Smooth muscle cell (in vitro differentiated cells): ENCODE measurements around the gene TBC1D17. TPM values are rescaled to one million over a fixed set of nuclear protein-coding genes. Genes with fewer than 3 reads are reported as not detected.

Experiments used
- DNase-seq: peaks from one replicate; lab custom pipeline; 2025; ENCODE audit not compliant: unreplicated experiment; lab: John Stamatoyannopoulos, UW
- H2AFZ ChIP-seq: fragments of 200-600 bp; sonication (generic); 2 replicates; pipeline ENCODE4 v1.6.0; 2016; ENCODE audit warnings: antibody characterized with exemption, low read depth, mild to moderate bottlenecking
- H3F3A ChIP-seq: fragments of 200-600 bp; sonication (generic); 2 replicates; pipeline ENCODE4 v1.6.0; 2017; ENCODE audit warnings: antibody characterized with exemption, low read depth
- H3K27ac ChIP-seq: fragments of 200-600 bp; sonication (generic); 2 replicates; pipeline ENCODE4 v1.5.1; 2016; ENCODE audit warnings: low read depth, mild to moderate bottlenecking
- H3K27me3 ChIP-seq: fragments of 200-600 bp; sonication (generic); 2 replicates; pipeline ENCODE4 v1.6.1; 2016; ENCODE audit warnings: low read depth, mild to moderate bottlenecking
- H3K36me3 ChIP-seq: fragments of 200-600 bp; sonication (generic); 2 replicates; pipeline ENCODE4 v1.5.1; 2016; ENCODE audit warnings: low read depth
- H3K4me1 ChIP-seq: fragments of 200-600 bp; sonication (generic); 2 replicates; pipeline ENCODE4 v1.5.1; 2016; ENCODE audit warnings: low read depth
- H3K4me2 ChIP-seq: fragments of 200-600 bp; sonication (generic); 2 replicates; pipeline ENCODE4 v1.6.0; 2016; ENCODE audit warnings: mild to moderate bottlenecking
- H3K4me3 ChIP-seq: fragments of 200-600 bp; sonication (generic); 2 replicates; pipeline ENCODE4 v1.5.1; 2016; ENCODE audit warnings: mild to moderate bottlenecking
- H3K79me2 ChIP-seq: fragments of 200-600 bp; sonication (generic); 2 replicates; pipeline ENCODE4 v1.6.0; 2016; ENCODE audit warnings: low read depth, mild to moderate bottlenecking
- H3K9ac ChIP-seq: fragments of 200-600 bp; sonication (generic); 2 replicates; pipeline ENCODE4 v1.6.0; 2016; ENCODE audit warnings: low read depth
- H3K9me3 ChIP-seq: fragments of 200-600 bp; sonication (generic); replicated peaks from 2 replicates; pipeline ENCODE4 v1.5.1; 2016; ENCODE audit warnings: low read depth
- H4K20me1 ChIP-seq: fragments of 200-600 bp; sonication (generic); 2 replicates; pipeline ENCODE4 v1.6.0; 2016; ENCODE audit warnings: low read depth
- CTCF ChIP-seq: fragments of 200-600 bp; sonication (generic); IDR thresholded peaks from 2 replicates; pipeline ENCODE4 v1.5.1; 2017; ENCODE audit warnings: borderline replicate concordance, mild to moderate bottlenecking, antibody characterized with exemption; ENCODE audit not compliant: insufficient read depth, poor library complexity, severe bottlenecking
- WGBS: methylation state at CpG from one replicate; pipeline ENCODE4 v1.1.7; 2016; ENCODE audit warnings: low lambda C conversion rate; 5-methylcytosine and 5-hydroxymethylcytosine counted together
- polyA plus RNA-seq: library from polyadenylated mRNA; unstranded; fragments of >200 nt; fragmentation: Nextera tagmentation; extraction: Ambion mirVana; gene quantifications from 2 replicates; pipeline ENCODE4 v1.2.1, GENCODE V29; 2016
- total RNA-seq: library from RNA; depleted of rRNA; stranded (reverse); fragments of >200 nt; gene quantifications from 2 replicates; pipeline ENCODE4 v1.2.3, GENCODE V29; 2014

Gene TBC1D17
- total and polyA plus RNA-seq, 2 experiments from 2014 or later, result 9.2 to 41.8 TPM

GRCh38 chr19:49835562-49835961 is 41.9 kb upstream of the TBC1D17 start:
- Histone ChIP-seq H3K27ac (no peak overlapping the region), H3K27me3 (no peaks in the 10 kb centered on the region), H3K4me2 (no peak overlapping the region), H3K9me3 (no peaks in the 10 kb centered on the region), H3K9ac (no peak overlapping the region), H3K36me3 (peaks cover 8% of the 10 kb centered on the region), H3K4me1 (no peaks in the 10 kb centered on the region), H2AFZ (no peak overlapping the region), H4K20me1 (peaks cover 4% of the 10 kb centered on the region), H3F3A (no peaks in the 10 kb centered on the region), H3K4me3 (no peak overlapping the region), H3K79me2 (no peaks in the 10 kb centered on the region)
- DNase-seq, result no peak
- no peak for TF ChIP-seq CTCF
- 98% methylated on average over 10 of the region's 12 CpGs for WGBS

GRCh38 chr19:49836176-49837008 is 41.1 kb upstream of the TBC1D17 start:
- H3K79me2 ChIP-seq, result no peaks in the 10 kb centered on the region
- peak overlapping the region; percentile 12 for H3K9ac ChIP-seq
- no peak for DNase-seq
- 88% methylated on average over 19 of the region's 20 CpGs for WGBS
- H3K4me1 ChIP-seq, result no peaks in the 10 kb centered on the region
- no peaks in the 10 kb centered on the region for H3K27me3 ChIP-seq
- H3K9me3 ChIP-seq, result no peaks in the 10 kb centered on the region
- H2AFZ ChIP-seq, result no peak overlapping the region
- TF ChIP-seq CTCF, result no peak
- no peak overlapping the region for H3K4me2 ChIP-seq
- no peak overlapping the region for H3K4me3 ChIP-seq
- peak overlapping the region; percentile 41 for H3K27ac ChIP-seq
- H4K20me1 ChIP-seq, result no peaks in the 10 kb centered on the region
- peaks cover 8% of the 10 kb centered on the region for H3K36me3 ChIP-seq
- no peaks in the 10 kb centered on the region for H3F3A ChIP-seq

- peak; percentile 7 for DNase-seq
- peak overlapping the region; percentile 41 for H3K27ac ChIP-seq
- 54% methylated on average over 5 of the region's 5 CpGs for WGBS
- no peaks in the 10 kb centered on the region for H3K79me2 ChIP-seq
- no peaks in the 10 kb centered on the region for H4K20me1 ChIP-seq
- H3K9ac ChIP-seq, result peak overlapping the region; percentile 12
- no peaks in the 10 kb centered on the region for H3K9me3 ChIP-seq
- H3K4me2 ChIP-seq, result no peak overlapping the region
- no peak overlapping the region for H3K4me3 ChIP-seq
- H3K36me3 ChIP-seq, result peaks cover 8% of the 10 kb centered on the region
- no peak for TF ChIP-seq CTCF
- no peaks in the 10 kb centered on the region for H3K27me3 ChIP-seq
- H2AFZ ChIP-seq, result no peak overlapping the region
- no peaks in the 10 kb centered on the region for H3F3A ChIP-seq
- no peaks in the 10 kb centered on the region for H3K4me1 ChIP-seq
Measured at GRCh38 chr19:49837009-49837310, 40.5 kb upstream of the TBC1D17 start.

- H2AFZ ChIP-seq, result no peak overlapping the region
- H3K9ac ChIP-seq, result peak overlapping the region; percentile 12
- WGBS, result 97% methylated on average over 9 of the region's 9 CpGs
- no peaks in the 10 kb centered on the region for H3F3A ChIP-seq
- no peak overlapping the region for H3K4me3 ChIP-seq
- H3K4me2 ChIP-seq, result no peak overlapping the region
- DNase-seq, result no peak
- H3K36me3 ChIP-seq, result peaks cover 8% of the 10 kb centered on the region
- H3K79me2 ChIP-seq, result no peaks in the 10 kb centered on the region
- no peaks in the 10 kb centered on the region for H4K20me1 ChIP-seq
- H3K9me3 ChIP-seq, result no peaks in the 10 kb centered on the region
- no peaks in the 10 kb centered on the region for H3K4me1 ChIP-seq
- H3K27ac ChIP-seq, result peak overlapping the region; percentile 41
- H3K27me3 ChIP-seq, result no peaks in the 10 kb centered on the region
- no peak for TF ChIP-seq CTCF
Measured at GRCh38 chr19:49837425-49837824, 40.1 kb upstream of the TBC1D17 start.
